Peyer's patch (tissue), 4 donors: ENCODE data around the gene DNAH14.

ENCODE experiments used
- CTCF ChIP-seq, 6 experiments: fragments of 450-650 bp in 4 of 6; fragments of 200-600 bp in 2 of 6; sonication (generic) in 1 of 6; IDR thresholded peaks; one replicate each; pipeline ENCODE4 v1.5.1; 2017 to 2019; ENCODE audit warnings: antibody characterized with exemption in 6 of 6, mild to moderate bottlenecking in 3 of 6, moderate library complexity in 1 of 6
- POLR2A ChIP-seq, 2 donors: fragments of 450-650 bp; IDR thresholded peaks; one replicate each; pipeline ENCODE4 v1.5.1; 2017; ENCODE audit warnings: antibody characterized with exemption in 2 of 2, mild to moderate bottlenecking in 2 of 2, moderate library complexity in 2 of 2

- TF ChIP-seq CTCF (IDR thresholded peaks at IDR 0.05) (no peak), POLR2A (IDR thresholded peaks at IDR 0.05) (no peak)
Measured at GRCh38 chr1:225304996-225305395, 375.5 kb downstream of the DNAH14 start.
